Heart left ventricle (tissue), 13 donors: ENCODE measurements around the gene CCDC154.

Experiments used
- POLR2A ChIP-seq, 2 donors: fragments of 450-650 bp; IDR thresholded peaks; one replicate each; pipeline ENCODE4 v1.6.1; 2017; ENCODE audit warnings: antibody characterized with exemption in 2 of 2, mild to moderate bottlenecking in 2 of 2, moderate library complexity in 2 of 2
- TF ChIP-seq, protein P1 (sequence below), 12 donors: fragments of 200-600 bp; sonication (generic) in 4 of 12; IDR thresholded peaks; one replicate each; pipeline versions ENCODE4 v1.5.0 to v1.8.0; 2018 to 2022; ENCODE audit warnings: antibody characterized with exemption in 12 of 12, mild to moderate bottlenecking in 5 of 12
- donor health status: ischemic (EF 13 %, LVEDD 7.1; RV severe dilation, severe dysfunction).
- donor health status: DM: no; HTN: yes; CAD: no.
- donor health status: DM: no; HTN: no; CAD: no.
- donor health status: ischemic (EF 25% LVEDD 6.9; RV normal size, moderate dysfunction).
- donor health status: ischemic (EF 25% LVEDD 5.7; RV mildly dilated, moderate dysfunction).
- donor health status: ischemic (EF 35%, LVEDD 5.7; RV mildly dilated, moderate dysfunction).
- donor health status: nonischemic (EF 11% LVEDD 7.7; RV severe dilation, severe dysfunction).
- donor health status: DM: yes; HTN: yes; CAD: no.
- donor health status: PGD.
- donor health status: ischemic (EF 29% LVEDD 5.4; RV normal size, mild dysfunction).
- donor health status: nonischemic (EF 23%, LVEDD 6.1; RV moderate dilation, normal function).

DNA sequence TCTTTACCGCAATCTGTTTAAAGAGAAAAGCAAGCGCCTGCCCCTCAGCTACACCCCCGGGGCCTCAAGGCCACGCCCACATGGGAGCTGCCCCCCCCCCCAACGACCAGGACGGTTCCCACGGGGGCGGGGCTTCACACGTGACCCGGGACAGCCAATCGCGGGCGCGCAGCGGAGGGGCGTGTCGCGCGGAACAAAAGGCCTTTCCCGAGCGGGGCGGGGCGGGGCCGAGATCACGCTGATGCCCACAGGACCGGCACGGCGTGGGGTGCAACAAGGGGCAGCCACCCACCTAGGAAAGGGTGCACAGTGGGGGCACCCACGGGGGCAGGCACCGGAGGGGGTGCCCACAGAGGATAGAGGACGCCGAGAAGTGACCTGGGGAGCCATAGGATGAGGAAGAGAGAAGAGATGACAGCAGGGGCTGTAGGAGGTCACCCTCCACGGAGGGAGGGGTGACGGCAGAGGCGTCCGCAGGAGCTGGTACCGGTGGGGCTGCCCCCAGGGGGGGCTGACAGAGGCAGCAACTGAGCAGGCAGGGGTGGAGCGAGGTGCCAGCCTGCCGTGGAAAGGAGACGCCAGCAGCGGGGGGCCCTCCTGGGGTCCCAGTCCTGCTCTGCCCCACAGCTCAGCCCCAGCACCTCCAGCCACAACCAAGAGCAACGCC is 36.1 kb downstream of the CCDC154 start:
- TF ChIP-seq, protein P1, sequence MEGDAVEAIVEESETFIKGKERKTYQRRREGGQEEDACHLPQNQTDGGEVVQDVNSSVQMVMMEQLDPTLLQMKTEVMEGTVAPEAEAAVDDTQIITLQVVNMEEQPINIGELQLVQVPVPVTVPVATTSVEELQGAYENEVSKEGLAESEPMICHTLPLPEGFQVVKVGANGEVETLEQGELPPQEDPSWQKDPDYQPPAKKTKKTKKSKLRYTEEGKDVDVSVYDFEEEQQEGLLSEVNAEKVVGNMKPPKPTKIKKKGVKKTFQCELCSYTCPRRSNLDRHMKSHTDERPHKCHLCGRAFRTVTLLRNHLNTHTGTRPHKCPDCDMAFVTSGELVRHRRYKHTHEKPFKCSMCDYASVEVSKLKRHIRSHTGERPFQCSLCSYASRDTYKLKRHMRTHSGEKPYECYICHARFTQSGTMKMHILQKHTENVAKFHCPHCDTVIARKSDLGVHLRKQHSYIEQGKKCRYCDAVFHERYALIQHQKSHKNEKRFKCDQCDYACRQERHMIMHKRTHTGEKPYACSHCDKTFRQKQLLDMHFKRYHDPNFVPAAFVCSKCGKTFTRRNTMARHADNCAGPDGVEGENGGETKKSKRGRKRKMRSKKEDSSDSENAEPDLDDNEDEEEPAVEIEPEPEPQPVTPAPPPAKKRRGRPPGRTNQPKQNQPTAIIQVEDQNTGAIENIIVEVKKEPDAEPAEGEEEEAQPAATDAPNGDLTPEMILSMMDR (IDR thresholded peaks at IDR 0.05): no peak
- TF ChIP-seq POLR2A (IDR thresholded peaks at IDR 0.05): no peak
